GM12875 (cell line): ENCODE measurements around the gene RP9.

Source experiments
- H3K4me3 ChIP-seq: one replicate; pipeline ENCODE4 v1.5.1; 2011; ENCODE audit warnings: low read depth, low read length, control low read depth
- CTCF ChIP-seq: IDR thresholded peaks from 2 replicates; pipeline ENCODE4 v1.5.1; 2011; ENCODE audit warnings: low read depth, mild to moderate bottlenecking, control low read depth, inconsistent platforms, low read length, moderate library complexity, borderline replicate concordance; ENCODE audit not compliant: insufficient read depth

RP9 gene

GRCh38 chr7:33089142-33089541 lies 20.1 kb downstream of the RP9 start:
- H3K4me3 ChIP-seq, result no peak overlapping the region
- no peak for TF ChIP-seq CTCF

- H3K4me3 ChIP-seq, result no peak overlapping the region
- TF ChIP-seq CTCF, result no peak
These were observed 21.3 kb downstream of the RP9 start for GRCh38 chr7:33087858-33088257.

- H3K4me3 ChIP-seq, result no peak overlapping the region
- no peak for TF ChIP-seq CTCF
These were observed 21.8 kb downstream of the RP9 start for GRCh38 chr7:33087356-33087755.

GRCh38 chr7:33079763-33080690 lies 29.2 kb downstream of the RP9 start:
- no peak for TF ChIP-seq CTCF
- no peak overlapping the region for H3K4me3 ChIP-seq

GRCh38 chr7:33079096-33079495 lies 30.1 kb downstream of the RP9 start:
- no peak overlapping the region for H3K4me3 ChIP-seq
- no peak for TF ChIP-seq CTCF

GRCh38 chr7:33076737-33077136 lies 32.5 kb downstream of the RP9 start:
- TF ChIP-seq CTCF, result no peak
- H3K4me3 ChIP-seq, result no peak overlapping the region
